GM21423 (cell line): ENCODE data around the gene AMMECR1L.
A peak's percentile ranks its signal among the peaks of the same experiment; 100 is the strongest.
"Not testable (repeated sequence)": the region's sequence is repeated elsewhere in the genome, so short reads cannot be mapped to it uniquely, and the experiment has no call there.

Experiments
- ATAC-seq: cut with Tn5 transposase; IDR thresholded peaks from one replicate; pipeline ENCODE4 v1.9.1; 2021; ENCODE audit warnings: mild to moderate bottlenecking, moderate library complexity; ENCODE audit not compliant: unreplicated experiment

The AMMECR1L gene

GRCh38 chr2:127885780-127886592 lies at the start of gene AMMECR1L:
TSS of gene AMMECR1L (minus strand) at chr2:127885956. CDS start at chr2:127874234, 11,722 bp downstream.
- peak; percentile 87 for ATAC-seq

GRCh38 chr2:127935337-127935736 lies 49.6 kb upstream of the AMMECR1L start:
- ATAC-seq, result no peak

DNA sequence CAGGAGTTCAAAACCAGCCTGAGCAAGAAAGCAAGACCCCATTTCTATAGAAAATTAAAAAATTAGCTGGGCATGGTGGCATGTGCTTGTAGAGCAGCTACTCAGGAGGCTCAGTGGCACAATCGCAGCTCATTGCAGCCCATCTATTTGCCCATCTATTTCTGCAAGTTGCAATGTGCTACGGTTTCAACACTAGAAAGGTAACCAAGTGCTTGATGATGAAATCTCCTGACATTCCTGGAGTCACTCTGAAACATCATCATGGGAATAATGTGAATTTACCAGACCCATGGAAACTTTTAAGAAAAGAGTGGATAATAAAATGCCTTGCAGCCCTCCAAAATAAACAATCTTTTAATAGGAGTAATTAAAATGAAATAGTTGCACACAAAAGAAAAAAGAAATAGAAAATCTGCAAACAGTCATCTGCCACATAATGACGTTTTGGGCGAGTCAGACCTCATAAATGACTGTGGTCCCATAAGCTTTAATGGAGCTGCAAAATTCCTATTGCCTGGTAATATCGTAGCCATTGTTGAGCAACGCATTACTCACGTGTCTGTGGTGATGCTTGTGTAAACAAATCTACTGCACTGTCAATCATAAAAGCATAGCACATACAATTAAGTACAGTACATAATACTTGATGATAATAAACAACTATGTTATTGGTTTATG lies 46.6 kb upstream of the AMMECR1L start:
- ATAC-seq, result no peak

DNA sequence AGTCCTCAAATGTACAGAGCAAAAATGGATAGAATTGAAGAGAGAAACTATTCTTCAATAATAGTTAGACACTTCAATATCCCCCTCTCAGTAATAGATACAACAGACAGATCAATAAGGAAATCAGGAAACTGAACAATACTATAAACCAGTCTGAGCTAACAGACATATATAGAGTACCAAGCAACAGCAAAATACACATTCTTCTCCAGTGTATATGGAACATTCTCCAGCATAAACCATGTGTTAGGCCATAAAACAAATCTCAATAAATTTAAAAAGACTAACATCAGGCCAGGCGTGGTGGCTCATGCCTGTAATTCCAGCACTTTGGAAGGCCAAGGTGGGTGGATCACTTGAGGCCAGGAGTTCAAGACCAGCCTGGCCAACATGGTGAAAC lies 43.7 kb upstream of the AMMECR1L start:
- ATAC-seq, result no peak

- ATAC-seq, result no peak
These were observed 41.6 kb upstream of the AMMECR1L start for GRCh38 chr2:127927384-127927783.

DNA sequence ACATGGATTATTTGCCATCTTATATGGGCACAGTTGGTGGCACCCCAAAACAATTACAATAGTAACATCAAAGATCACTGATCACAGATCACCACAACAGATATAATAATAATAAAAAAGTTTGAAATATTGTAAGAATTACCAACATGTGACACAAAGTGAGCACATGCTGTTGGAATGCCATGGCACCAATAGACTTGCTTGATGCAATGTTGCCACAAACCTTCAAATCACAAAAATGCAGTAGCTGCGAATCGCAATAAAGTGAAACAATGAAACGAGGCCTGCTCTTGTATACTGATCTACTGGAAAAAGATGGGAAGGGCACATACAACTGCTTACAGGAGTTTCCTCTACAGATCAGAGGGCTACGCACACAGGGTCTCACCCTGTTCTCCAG lies 32.2 kb upstream of the AMMECR1L start:
- ATAC-seq, result no peak

DNA sequence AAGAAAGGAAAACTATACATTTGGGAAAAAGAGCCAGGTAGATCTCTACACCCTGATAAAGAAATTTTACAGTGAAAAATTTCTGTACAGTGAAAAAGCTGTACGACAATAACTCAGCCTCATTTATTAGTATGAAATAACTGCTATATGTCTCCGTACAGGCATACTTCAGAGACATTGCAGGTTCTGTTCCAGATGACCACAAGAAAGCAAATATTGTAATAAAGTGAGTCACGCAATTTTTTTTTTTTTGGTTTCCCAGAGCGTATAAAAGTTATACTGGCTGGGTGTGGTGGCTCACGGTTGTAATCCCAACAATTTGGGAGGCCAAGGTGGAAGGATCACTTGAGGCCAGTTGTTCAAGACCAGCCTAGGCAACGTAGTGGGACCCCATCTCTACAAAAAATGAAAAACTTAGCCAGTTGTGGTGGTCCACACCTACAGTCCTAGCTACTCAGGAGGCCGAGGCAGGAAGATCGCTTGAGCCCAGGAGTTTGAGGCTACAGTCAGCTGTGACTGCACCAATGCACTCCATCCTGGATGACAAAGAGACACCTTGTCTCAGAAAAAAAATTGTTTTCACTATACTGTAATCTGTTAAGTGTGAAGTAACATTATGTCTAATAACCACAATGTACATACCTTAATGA lies 28.2 kb upstream of the AMMECR1L start:
- ATAC-seq, result no peak

DNA sequence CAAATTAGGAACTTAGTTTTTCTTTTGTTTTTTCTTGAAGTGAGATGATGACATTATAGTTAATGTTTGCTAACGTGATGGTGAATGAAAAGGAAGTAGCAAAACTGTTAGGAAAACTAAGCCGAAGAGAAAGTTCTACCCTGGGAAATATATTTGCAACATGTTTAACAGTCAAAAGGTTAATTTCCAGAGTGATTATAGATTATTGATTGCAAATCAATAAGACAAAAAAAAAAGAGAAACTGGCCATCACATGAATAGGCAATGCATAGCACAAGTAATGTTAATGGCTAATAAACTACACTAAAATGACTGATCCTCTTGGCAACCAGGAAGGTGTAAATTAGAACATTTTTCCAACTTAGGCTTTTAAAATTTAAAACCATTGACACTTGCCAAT lies 26.0 kb upstream of the AMMECR1L start:
- no peak for ATAC-seq

DNA sequence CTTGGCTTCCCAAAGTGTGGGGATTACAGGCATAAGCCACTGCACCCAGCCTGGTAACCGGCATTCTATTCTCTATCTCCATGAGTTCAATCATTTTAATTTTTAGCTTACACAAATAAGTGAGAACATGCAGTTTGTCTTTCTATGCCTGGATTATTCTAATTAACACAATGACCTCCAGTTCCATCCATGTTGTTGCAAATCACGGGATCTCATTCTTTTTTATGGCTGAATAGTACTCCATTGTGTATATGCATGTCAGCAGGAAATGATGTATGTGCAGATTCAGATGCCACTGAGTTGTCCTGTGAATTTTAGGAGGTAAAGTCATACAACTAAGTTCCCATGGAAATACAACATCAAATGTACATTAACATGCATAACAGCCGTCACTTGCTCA lies 24.7 kb upstream of the AMMECR1L start:
- no peak for ATAC-seq

DNA sequence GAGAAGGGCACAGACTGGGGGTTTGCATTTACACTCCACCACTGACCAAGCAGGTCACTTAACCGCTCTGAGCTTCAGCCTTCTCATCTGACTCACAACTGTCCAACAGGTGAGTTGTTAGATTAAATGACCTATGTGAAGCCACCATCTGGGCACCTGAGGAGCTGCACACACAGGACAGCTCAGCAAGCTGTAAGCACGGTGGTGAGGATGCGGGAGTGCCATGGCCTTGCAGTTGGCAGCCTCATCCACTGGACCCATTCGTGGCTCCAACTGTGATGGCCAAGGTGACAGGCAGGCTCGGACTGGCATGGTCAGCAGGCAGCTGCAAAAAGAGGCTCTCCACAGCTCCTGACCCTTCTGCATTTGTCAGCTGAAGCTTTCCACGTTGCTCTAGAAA lies 23.3 kb upstream of the AMMECR1L start:
- ATAC-seq, result no peak

- not testable (repeated sequence) for ATAC-seq
These were observed 22.1 kb upstream of the AMMECR1L start for GRCh38 chr2:127907733-127908400.

DNA sequence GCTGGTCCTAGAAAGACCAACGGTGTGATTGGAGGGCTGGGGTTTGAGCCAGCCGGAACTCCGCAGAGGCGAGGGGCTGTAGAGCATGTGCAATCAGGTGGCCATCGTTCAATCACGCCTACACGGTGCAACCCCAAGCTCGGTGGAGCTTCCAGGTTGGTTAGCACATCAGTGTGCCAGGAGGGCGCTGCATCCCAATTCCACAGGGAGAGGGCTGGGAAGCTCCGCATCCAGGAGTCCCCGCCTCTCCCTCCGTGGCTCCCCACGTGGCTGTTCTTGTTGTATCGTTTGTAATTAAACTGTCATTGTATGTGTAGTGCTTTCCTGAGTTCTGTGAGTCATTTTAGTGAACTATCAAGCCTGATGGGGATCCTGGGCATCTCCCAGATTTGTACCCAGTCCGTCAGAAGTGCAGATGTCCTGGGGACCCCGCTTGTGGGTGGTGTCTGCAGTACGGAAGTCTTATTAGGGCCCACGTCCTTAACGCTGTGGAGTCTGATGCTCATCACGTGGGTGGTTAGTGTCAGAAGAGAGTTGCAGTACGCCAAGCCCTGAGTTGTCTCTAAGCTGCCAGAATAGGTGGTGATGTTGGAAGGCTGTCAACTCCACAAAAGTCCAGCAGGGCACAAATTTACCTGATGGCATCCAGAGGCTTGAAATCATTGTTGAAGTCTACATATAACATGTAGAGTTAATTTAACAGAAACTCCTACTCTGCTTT lies 20.6 kb upstream of the AMMECR1L start:
- ATAC-seq, result no peak

GRCh38 chr2:127901339-127902056 lies 15.7 kb upstream of the AMMECR1L start:
- ATAC-seq, result no peak

- ATAC-seq, result no peak
These were observed 11.9 kb upstream of the AMMECR1L start for GRCh38 chr2:127897531-127898211.

GRCh38 chr2:127893494-127893893 lies 7.7 kb upstream of the AMMECR1L start:
- no peak for ATAC-seq

DNA sequence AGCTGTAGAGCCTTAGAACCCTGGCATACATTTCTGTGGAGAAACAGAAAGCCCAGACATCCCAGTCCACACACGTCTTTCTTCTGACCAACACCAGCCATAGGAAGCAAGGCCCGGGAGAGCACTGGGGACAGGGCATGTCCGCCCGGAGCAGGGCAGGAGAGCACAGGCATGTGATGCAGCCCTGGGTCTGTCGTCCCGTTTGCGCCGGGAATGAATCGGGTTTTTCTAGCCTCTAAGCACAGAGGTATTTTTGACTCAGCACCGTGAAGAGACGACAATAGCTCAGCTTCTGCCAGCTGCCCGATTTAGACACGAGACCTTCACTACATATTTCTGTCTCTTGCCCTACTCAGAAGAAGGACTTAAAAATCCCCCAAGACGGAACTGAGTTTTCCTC lies 7.3 kb upstream of the AMMECR1L start:
- ATAC-seq, result no peak

DNA sequence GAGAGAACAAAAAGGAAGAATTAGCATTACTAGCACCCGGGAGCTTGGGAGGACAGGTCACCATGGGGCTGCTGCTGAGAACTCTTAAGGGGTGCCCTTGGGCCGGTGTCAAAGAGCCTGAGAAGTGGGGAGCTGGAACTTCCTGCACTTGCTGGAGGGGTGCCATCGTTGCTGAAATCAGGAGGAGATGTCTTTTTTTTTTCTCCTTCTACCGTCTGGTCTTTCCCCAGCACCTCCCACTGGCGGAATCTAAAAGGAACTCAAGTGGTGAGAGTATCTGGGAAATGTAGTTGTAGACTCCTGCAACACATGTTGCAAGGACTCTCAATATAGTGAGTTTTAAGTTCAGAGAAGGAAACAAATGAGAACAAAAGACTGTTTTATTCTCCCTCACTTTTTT lies 6.1 kb upstream of the AMMECR1L start:
- ATAC-seq, result no peak

GRCh38 chr2:127890756-127891155 lies 5.0 kb upstream of the AMMECR1L start:
- ATAC-seq, result not testable (repeated sequence)

DNA sequence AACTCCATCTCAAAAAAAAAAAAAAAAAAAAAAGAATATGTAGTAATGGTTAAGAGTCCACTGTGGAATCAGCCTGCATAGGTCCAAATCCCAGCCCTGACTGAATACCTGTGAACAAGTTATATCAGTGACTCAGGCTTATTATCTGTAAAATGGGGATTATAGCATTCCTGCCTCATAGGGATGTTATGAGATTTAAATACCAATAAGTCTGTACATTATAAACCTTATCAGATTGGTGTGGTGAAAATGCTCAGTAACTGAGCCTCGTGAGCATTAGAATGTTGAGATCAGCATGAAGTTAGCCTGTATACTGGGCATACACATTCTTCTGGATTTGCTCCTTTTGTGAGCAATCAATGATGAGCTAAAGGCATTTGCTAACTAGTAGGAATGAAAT lies 3.0 kb upstream of the AMMECR1L start:
- ATAC-seq, result no peak

- no peak for ATAC-seq
These were observed 2.0 kb upstream of the AMMECR1L start for GRCh38 chr2:127887776-127888130.
